Right lobe of liver (tissue), 6 donors: ENCODE results near the gene NCCRP1. TPM values are rescaled to one million over a fixed set of nuclear protein-coding genes. Genes with fewer than 3 reads are reported as not detected.

ENCODE experiments used
- ATAC-seq, 4 donors: fragments of 200-7000 bp; cut with Tn5 transposase; one replicate each; pipeline ENCODE4 v1.9.1; 2020; ENCODE audit warnings: mild to moderate bottlenecking in 4 of 4, moderate library complexity in 4 of 4
- DNase-seq, 3 donors: peaks; one replicate each; pipeline ENCODE4 v3.0.0-alpha.2; 2020
- H3K27ac ChIP-seq, 3 donors: fragments of 200-600 bp; one replicate each; pipeline ENCODE4 v1.8.0; 2022
- H3K27me3 ChIP-seq, 2 donors: fragments of 200-600 bp; one replicate each; pipeline ENCODE4 v1.8.0; 2022
- H3K36me3 ChIP-seq, 4 donors: fragments of 200-600 bp; sonication (generic) in 1 of 4; one replicate each; pipeline versions ENCODE4 v1.5.1 to v1.8.0; 2017 to 2022; ENCODE audit warnings: control low read depth in 1 of 4
- H3K4me1 ChIP-seq, 4 donors: fragments of 200-600 bp; sonication (generic) in 1 of 4; one replicate each; pipeline versions ENCODE4 v1.5.1 to v1.8.0; 2017 to 2022; ENCODE audit warnings: control low read depth in 1 of 4
- H3K4me3 ChIP-seq, 3 donors: fragments of 200-600 bp; one replicate each; pipeline ENCODE4 v1.8.0; 2022
- H3K9me3 ChIP-seq, 4 donors: fragments of 200-600 bp; sonication (generic) in 1 of 4; one replicate each; pipeline versions ENCODE4 v1.5.1 to v1.8.0; 2017 to 2022; ENCODE audit warnings: control low read depth in 1 of 4
- CTCF ChIP-seq, 4 donors: fragments of 200-600 bp in 3 of 4; fragments of 450-650 bp in 1 of 4; IDR thresholded peaks; one replicate each; pipeline versions ENCODE4 v1.5.1 to v1.8.0; 2016 to 2022; ENCODE audit warnings: antibody characterized with exemption in 4 of 4, mild to moderate bottlenecking in 2 of 4
- POLR2A ChIP-seq: fragments of 450-650 bp; IDR thresholded peaks from one replicate; pipeline ENCODE4 v1.6.1; 2017; ENCODE audit warnings: antibody characterized with exemption, mild to moderate bottlenecking
- WGBS: methylation state at CpG from one replicate; pipeline ENCODE4 v1.1.6; 2018; ENCODE audit warnings: low coverage, low lambda C conversion rate; ENCODE audit not compliant: insufficient coverage; ENCODE audit errors: missing lambda C conversion rate; 5-methylcytosine and 5-hydroxymethylcytosine counted together
- intact Hi-C, 2 donors: fragments of 100-400 bp; cut with DNase I; formaldehyde crosslinking; loops; one replicate each; pipeline versions ENCODE4 v1.11.2 to v1.14.1; 2022
- total RNA-seq, 6 experiments: library from RNA; depleted of rRNA in 2 of 6; stranded (reverse); fragments of >200 nt in 2 of 6; fragmentation: NEBNext Ultra II Directional in 3 of 6; extraction: Animal tissue kit (Norgen Biotek cat#: 25700) in 3 of 6; gene quantifications; one replicate each; pipeline versions ENCODE4 v1.1.0 to v1.2.4, GENCODE V29; 2016 to 2023
- donor health status: DM: no; HTN: yes; CAD: no.
- donor health status: DM: no; HTN: no; CAD: no.
- donor health status: DM: no; HTN: no; CAD: no.
- donor health status: DM: no; HTN: yes; CAD: no.
- donor health status: DM: no; HTN: yes; CAD: no.

The NCCRP1 gene
- total RNA-seq, 6 experiments from 2014 or later: not detected

- intact Hi-C loops: loop anchor here (5.0 to 10.0 kb wide), 2 partner anchors 53 to 75 kb away; no protein-coding TSS in a partner anchor
- no peak overlapping the region for H3K27ac ChIP-seq
- H3K9me3 ChIP-seq: no peaks in the 10 kb centered on the region
- peak in 3 of 4 donors; percentile 11 to 31 (median 22) for ATAC-seq
- no peaks in the 10 kb centered on the region for H3K27me3 ChIP-seq
- 23% methylated on average over 5 of the region's 8 CpGs for WGBS
- no peaks in the 10 kb centered on the region for H3K4me1 ChIP-seq
- TF ChIP-seq CTCF (IDR thresholded peaks at IDR 0.05) (peak in 1 of 4 donors; percentile 2), POLR2A (no peak)
- DNase-seq: no peak
- H3K4me3 ChIP-seq: no peak overlapping the region
- H3K36me3 ChIP-seq: no peaks in the 10 kb centered on the region
These were observed 9.2 kb upstream of the NCCRP1 start for GRCh38 chr19:39187552-39187943.

GRCh38 chr19:39188960-39189359 is 7.8 kb upstream of the NCCRP1 start:
- intact Hi-C loops: loop anchor here (5.0 to 10.0 kb wide), 2 partner anchors 54 to 77 kb away; no protein-coding TSS in a partner anchor
- H3K9me3 ChIP-seq: no peaks in the 10 kb centered on the region
- H3K4me3 ChIP-seq: no peak overlapping the region
- no peaks in the 10 kb centered on the region for H3K36me3 ChIP-seq
- ATAC-seq (no peak), DNase-seq (no peak)
- no peak overlapping the region for H3K27ac ChIP-seq
- no peaks in the 10 kb centered on the region for H3K4me1 ChIP-seq
- WGBS: 54% methylated on average over 6 of the region's 6 CpGs
- TF ChIP-seq POLR2A: no peak
- no peak for TF ChIP-seq CTCF (IDR thresholded peaks at IDR 0.05)
- no peaks in the 10 kb centered on the region for H3K27me3 ChIP-seq

DNA sequence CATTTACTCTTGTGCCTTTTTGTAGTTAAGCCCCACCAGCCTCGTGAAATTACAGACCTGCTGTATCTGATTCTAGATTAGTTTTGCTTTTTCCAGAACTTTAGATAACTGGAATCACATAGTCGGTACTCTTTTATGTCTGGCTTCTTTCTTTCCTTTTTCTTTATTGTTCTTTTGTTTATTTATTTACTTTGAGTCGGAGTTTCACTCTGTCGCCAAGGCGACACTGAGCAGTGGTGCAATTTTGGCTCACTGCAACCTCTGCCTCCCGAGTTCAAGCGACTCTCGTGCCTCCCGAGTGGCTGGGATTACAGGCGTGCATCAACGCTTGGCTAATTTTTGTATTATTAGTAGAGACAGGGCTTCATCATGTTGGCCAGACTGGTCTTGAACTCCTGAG is 6.0 kb upstream of the NCCRP1 start:
- Histone ChIP-seq H3K9me3 (no peaks in the 10 kb centered on the region), H3K36me3 (no peaks in the 10 kb centered on the region), H3K4me3 (no peak overlapping the region), H3K4me1 (no peaks in the 10 kb centered on the region), H3K27ac (no peak overlapping the region), H3K27me3 (peaks cover 0 to 5% of the 10 kb centered on the region in 2 donors)
- no peak for TF ChIP-seq CTCF (IDR thresholded peaks at IDR 0.05)
- TF ChIP-seq POLR2A: no peak
- 56% methylated on average over 11 of the region's 11 CpGs for WGBS
- intact Hi-C loops: no loop called here
- DNase-seq (no peak), ATAC-seq (no peak)

- Histone ChIP-seq H3K4me3 (no peak overlapping the region), H3K27me3 (peaks cover 1 to 9% of the 10 kb centered on the region in 2 donors), H3K27ac (no peak overlapping the region), H3K36me3 (no peaks in the 10 kb centered on the region), H3K4me1 (peaks cover 0 to 4% (median 0%) of the 10 kb centered on the region in 4 donors), H3K9me3 (no peaks in the 10 kb centered on the region)
- intact Hi-C loops: no loop called here
- 83% methylated on average over 2 of the region's 2 CpGs for WGBS
- no peak for ATAC-seq
- no peak for TF ChIP-seq CTCF (IDR thresholded peaks at IDR 0.05)
- no peak for TF ChIP-seq POLR2A
- no peak for DNase-seq
These were observed 3.9 kb upstream of the NCCRP1 start for GRCh38 chr19:39192846-39193245.

DNA sequence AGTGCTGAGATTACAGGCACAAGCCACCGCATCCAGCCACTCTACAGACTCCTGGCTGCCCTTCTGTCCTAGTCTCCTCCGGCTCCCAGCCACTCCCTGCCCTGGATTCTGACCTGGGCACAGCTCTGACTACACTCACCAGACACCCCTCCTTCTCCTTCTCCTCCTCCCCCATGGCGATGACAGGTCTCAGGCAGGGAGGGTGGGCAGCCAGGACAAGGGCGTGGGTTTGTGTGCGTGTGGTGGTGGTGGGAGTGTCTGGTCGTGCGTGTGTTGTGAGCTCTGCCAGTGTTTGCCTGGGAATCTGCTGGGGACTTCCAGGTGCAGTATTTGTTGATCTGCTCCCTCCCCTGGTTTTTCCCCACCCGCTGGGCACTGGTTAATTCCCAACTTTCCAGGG is 3.0 kb upstream of the NCCRP1 start:
- DNase-seq: peak in 1 of 3 donors; percentile 71
- H3K36me3 ChIP-seq: no peaks in the 10 kb centered on the region
- H3K27me3 ChIP-seq: peaks cover 5 to 9% of the 10 kb centered on the region in 2 donors
- no peak overlapping the region for H3K27ac ChIP-seq
- intact Hi-C loops: no loop called here
- H3K9me3 ChIP-seq: no peaks in the 10 kb centered on the region
- H3K4me1 ChIP-seq: peaks cover 0 to 4% (median 0%) of the 10 kb centered on the region in 4 donors
- ATAC-seq: peak in 3 of 4 donors; percentile 27 to 72 (median 38)
- WGBS: 0% methylated on average over 2 of the region's 8 CpGs
- H3K4me3 ChIP-seq: no peak overlapping the region
- TF ChIP-seq CTCF (IDR thresholded peaks at IDR 0.05) (no peak), POLR2A (no peak)
